SK-MEL-5 (cell line): ENCODE measurements around the gene SERPINI1. TPM values are rescaled to one million over a fixed set of nuclear protein-coding genes. Genes with fewer than 3 reads are reported as not detected.

Experiments
- DNase-seq: peaks from one replicate; pipeline ENCODE4 v3.0.0-alpha.2; 2016; ENCODE audit warnings: low read depth, low spot score
- in situ Hi-C: cut with HindIII; loops from 2 replicates; pipeline ENCODE4 v1.10.0; 2016; ENCODE audit warnings: low sequenced_read_pairs, high pct_unique_total_duplicates, low pct_unique_long_range_greater_than_20kb
- polyA plus RNA-seq, 2 experiments: library from polyadenylated mRNA; depleted of rRNA; stranded (reverse); fragments of >200 nt; gene quantifications; 2 replicates each; pipeline ENCODE4 v1.2.3, GENCODE V29; 2015
- total RNA-seq: library from RNA; depleted of rRNA; stranded (reverse); fragments of >200 nt; shearing (Covaris generic); gene quantifications from 2 replicates; pipeline ENCODE4 v1.2.3, GENCODE V29; 2014; rRNA removed

SERPINI1 gene, protein sequence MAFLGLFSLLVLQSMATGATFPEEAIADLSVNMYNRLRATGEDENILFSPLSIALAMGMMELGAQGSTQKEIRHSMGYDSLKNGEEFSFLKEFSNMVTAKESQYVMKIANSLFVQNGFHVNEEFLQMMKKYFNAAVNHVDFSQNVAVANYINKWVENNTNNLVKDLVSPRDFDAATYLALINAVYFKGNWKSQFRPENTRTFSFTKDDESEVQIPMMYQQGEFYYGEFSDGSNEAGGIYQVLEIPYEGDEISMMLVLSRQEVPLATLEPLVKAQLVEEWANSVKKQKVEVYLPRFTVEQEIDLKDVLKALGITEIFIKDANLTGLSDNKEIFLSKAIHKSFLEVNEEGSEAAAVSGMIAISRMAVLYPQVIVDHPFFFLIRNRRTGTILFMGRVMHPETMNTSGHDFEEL
- total RNA-seq = 14.4 and 14.6 TPM in 2 replicates
- 4.6 and 7.6 TPM in 2 replicates for polyA plus RNA-seq (2015; cell fraction: cytosol; rRNA removed)
- polyA plus RNA-seq (2015; cell fraction: nucleus; rRNA removed) = 3.1 and 5.6 TPM in 2 replicates

GRCh38 chr3:167735233-167736138 is at the start of gene SERPINI1:
SERPINI1 (plus strand) TSS chr3:167735721; CDS start chr3:167789129, 53,408 bp downstream.
- peak; percentile 92 for DNase-seq
- in situ Hi-C loops = no loop called here

DNA sequence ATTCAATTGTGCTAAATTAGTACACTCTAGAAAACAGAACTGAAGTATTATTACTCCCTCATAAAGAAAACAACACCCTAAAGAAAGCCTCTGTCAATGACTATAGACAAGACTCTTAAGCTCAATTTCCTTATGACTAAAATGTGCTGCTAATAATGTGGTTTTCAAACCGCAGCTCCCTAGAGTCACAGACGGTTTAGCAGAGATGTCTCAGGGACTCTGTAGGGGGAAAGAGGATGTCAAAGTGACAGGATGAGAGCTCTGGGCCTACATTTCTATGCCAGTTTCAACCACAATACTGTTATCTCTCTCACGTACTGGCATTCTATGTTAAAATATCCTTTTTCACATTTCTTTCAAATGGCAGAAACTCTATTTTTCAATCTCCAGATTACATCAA is 44.2 kb upstream of the SERPINI1 start:
- DNase-seq = no peak
- in situ Hi-C loops = no loop called here

- DNase-seq = no peak
- in situ Hi-C loops = no loop called here
Observed at GRCh38 chr3:167694121-167694520, 41.4 kb upstream of the SERPINI1 start.

- DNase-seq = no peak
- in situ Hi-C loops = no loop called here
Observed at GRCh38 chr3:167700046-167700445, 35.5 kb upstream of the SERPINI1 start.

GRCh38 chr3:167700926-167701325 is 34.6 kb upstream of the SERPINI1 start:
- in situ Hi-C loops = no loop called here
- DNase-seq = peak; percentile 94

DNA sequence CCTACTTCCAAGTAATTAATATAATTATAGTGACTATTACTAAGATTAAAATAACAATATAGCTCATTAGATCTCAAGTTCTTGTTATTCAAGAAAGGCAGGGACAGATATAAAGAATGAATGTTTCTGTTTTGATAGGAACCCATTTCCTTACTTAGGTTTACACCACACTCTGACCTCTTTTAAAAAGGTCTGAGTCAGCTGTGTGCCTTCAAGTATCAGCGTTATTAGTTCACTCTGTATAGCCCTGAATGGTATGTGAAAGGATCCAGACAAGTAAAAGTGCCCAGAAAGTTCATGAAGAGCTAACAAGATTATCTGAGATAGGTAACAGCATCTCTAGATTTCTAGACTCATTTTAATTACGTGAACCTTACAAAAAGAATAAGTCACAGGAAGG is 29.7 kb upstream of the SERPINI1 start:
- no peak for DNase-seq
- in situ Hi-C loops = no loop called here

- in situ Hi-C loops = no loop called here
- DNase-seq = no peak
Observed at GRCh38 chr3:167709690-167710089, 25.8 kb upstream of the SERPINI1 start.

- in situ Hi-C loops = no loop called here
- no peak for DNase-seq
Observed at GRCh38 chr3:167710552-167710951, 25.0 kb upstream of the SERPINI1 start.

DNA sequence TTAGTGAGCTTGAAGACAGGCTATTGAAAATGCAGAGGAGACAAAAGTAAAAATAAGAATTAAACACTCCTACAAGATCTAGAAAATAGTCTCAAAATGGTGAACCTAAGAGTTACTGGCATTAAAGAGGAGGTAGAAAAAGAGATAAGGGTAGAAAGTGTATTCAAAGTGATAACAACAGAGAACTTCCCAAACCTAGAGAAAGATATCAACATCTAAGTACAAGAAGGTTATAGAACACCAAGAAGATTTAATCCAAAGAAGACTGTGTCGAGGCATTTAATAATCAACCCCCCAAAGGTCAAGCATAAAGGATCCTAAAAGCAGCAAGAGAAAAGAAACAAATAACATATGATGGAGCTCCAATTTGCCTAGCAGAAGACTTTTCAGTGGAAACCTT is 24.1 kb upstream of the SERPINI1 start:
- in situ Hi-C loops = no loop called here
- DNase-seq = no peak

GRCh38 chr3:167712445-167712844 is 23.1 kb upstream of the SERPINI1 start:
- in situ Hi-C loops = no loop called here
- DNase-seq = no peak

DNA sequence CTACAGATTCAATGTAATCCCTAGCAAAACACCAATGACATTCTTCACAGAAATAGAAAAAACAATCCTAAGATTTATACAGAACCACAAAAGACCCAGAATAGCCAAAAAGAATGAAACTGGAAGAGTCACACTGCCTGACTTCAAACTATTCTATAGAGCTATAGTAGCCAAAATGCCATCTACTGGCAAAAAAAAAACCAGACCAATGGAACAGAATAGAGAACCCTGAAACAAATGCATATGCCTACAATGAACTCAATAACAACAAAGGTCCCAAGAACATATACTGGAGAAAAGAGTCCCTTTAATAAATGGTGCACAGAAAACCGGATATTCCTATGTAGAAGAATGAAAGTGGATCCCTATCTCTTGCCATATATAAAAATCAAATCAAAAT is 20.6 kb upstream of the SERPINI1 start:
- DNase-seq = peak; percentile 13
- in situ Hi-C loops = no loop called here

DNA sequence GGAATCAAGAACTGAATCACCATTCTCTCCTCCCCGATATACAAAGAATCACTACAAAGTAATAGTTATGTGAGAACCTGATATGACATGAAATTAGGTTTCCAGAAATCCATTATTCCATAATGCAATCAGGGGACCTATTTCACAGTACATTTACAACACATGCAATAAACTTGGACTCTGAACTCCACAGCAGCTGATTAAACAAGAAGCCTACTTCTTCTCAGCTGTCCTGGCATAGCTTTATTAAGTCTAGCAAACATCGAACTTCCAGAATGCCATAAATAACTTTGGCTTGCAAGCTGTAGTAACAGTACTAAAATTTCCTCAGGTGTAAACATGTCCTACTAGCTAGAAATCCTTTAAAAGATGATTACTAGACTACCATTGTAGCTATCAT is 18.6 kb upstream of the SERPINI1 start:
- no peak for DNase-seq
- in situ Hi-C loops = no loop called here

DNA sequence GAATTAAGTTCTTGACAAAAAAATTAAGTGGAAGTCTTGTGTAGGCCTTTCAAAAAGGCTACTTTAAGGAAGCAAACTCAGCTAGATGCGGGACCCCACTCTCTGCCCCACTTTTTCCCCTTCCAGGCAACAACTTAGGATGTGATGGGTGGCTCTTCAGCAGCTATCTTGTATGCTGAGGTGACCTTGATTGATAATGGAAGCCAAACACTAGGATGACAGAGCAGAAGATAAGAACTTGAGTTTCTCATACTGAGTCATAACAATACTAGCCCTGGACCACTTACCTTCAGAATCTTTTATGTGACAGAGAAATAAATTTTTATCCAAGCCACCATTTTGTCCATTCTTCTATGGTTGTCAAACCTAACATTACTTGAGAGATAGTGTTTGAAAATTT is 16.9 kb upstream of the SERPINI1 start:
- no peak for DNase-seq
- in situ Hi-C loops = no loop called here

DNA sequence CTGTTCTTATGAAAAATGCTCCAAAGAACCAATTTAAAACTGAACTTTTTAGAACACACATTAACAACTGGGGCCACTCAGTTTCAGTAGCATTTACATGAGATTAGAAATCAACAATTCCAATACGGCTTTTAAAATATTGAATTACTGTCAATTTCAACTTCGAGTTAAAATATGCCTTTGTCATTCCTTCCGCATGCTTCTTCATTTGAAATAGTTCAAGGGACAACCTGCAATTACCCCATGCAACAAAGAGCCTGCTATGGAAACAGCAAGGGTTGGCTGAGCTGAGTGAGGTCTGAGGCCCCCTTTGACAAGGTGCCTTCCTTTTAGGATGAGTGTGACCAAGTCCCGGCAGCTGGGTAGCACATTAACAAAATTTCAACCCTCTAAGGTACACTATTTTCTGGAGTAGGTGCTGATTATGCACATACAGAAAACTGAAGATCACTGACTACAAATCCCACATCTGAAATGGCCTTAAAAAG is 12.5 kb upstream of the SERPINI1 start:
- in situ Hi-C loops = no loop called here
- no peak for DNase-seq

DNA sequence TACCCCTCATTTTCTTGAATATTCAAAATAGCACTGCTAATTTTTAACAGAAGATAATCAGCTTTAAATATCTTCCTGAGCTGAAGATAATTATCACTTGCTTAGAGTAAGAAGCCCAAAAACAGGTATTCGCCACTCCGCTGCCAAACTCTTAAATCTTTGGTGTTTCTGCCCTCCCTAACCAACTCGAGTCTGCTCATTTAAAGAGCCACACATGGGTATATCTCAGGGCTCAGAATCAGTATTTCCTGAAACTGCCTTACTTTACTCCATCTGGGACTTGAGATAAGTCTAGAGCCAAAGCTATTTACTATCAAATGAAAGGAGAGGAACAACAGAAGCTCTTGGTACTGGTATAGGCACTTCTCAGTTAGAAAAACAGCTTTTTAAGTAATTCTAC is 11.6 kb upstream of the SERPINI1 start:
- DNase-seq = no peak
- in situ Hi-C loops = no loop called here

GRCh38 chr3:167728176-167728575 is 7.3 kb upstream of the SERPINI1 start:
- in situ Hi-C loops = no loop called here
- DNase-seq = no peak

GRCh38 chr3:167728632-167729323 is 6.7 kb upstream of the SERPINI1 start:
- DNase-seq = no peak

DNA sequence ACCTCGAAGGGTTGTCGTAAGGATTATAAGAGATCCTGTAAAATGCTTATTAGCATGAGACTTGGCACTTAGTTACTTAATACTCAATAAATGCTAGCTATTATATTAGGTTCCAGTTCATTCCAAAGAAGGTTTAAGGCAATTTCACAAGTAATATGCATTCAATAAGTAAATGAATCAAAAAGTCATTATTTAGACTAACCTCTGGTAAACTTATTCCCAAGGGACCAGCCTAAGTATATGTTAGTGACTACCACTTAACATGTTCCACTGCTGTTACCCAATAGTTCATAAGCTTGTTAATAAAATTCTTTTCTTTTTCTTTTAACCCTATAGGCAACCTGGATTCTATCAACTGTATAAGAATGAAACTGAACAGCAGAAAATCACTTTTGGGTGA is 5.9 kb upstream of the SERPINI1 start:
- no peak for DNase-seq
- in situ Hi-C loops = no loop called here

More at GRCh38 chr3:167728632-167729323, 6.7 kb upstream of the SERPINI1 start:
- in situ Hi-C loops = no loop called here
